GM21619 (cell line): ENCODE measurements around the gene ZFPM1.

Experiments
- ATAC-seq: cut with Tn5 transposase; IDR thresholded peaks from one replicate; pipeline ENCODE4 v1.9.1; 2021; ENCODE audit not compliant: unreplicated experiment

Gene ZFPM1

DNA sequence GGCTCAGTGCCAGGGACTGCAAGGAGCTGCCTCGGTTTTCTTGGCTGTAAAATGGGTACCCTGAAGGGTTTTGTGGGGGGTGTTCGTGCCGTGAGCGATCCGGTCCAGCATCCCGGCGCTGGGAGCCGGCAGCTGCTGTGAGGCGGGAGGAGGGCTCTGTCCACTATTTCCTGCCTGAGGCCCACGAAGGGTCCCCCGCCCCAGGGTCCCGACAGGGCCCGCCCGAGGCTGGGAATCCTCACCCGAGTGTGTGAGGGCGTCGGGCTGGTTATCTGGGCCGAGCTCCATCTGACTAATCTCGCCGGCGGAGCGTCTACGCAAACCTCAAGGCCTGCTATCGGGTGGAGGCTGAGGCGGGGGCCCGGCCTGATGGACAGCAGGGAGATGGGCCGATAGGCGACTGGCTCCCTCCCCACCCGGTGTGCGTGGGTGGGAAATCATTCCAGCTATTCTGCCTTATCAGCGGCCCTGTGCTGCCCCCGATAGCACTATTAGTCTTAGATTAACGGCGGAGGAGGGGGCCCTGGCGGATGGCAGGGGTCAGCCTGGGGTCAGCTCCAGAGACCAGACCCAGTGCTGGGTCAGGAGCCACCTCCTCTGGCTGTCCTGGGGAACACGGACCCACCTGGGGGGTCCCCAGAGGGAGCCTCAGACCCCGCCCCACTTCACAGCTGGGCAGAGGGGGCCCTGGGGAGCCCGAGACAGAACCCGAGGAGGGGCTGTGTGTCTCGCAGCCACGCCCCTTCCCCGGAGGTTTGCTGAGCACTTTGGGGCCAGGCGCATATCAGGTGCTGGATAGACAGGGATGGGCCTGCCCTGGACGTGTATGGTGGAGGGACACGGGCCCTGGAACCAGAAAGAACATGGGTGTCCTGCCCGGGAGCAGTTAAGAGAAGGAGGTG is 44.7 kb downstream of the ZFPM1 start:
- no peak for ATAC-seq

DNA sequence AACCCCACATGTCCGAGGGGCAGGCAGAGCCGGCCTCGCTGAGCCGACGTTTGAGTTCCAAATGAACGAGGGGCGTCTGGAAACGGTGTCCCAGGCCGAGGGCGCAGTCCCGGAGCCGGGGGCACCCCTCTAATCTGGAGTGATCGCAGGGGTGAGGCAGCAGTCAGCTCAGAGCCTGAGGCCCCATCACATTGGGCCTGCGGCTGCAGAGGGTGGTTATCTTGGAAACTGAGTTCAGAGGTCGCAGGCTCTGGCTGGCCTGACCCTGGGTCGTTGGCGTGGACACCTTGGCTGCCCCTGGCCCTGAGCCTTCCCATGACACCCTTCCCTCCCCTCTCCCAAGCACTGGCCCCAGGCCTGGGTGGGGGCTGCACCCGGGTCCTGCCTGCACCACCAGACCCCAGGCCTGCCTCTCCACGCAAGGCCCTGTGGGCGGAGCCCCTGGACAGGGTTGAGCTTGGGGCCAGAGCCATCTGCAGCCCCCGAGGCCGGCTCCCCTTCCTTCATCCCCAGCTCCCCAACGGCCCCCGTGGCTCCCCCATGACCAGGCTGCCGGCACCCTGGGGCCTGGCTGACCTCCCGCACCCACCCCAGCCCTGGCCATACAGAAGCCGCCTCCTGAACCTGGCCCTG is 45.6 kb downstream of the ZFPM1 start:
- no peak for ATAC-seq

GRCh38 chr16:88499292-88499691 is 46.2 kb downstream of the ZFPM1 start:
- ATAC-seq: no peak

DNA sequence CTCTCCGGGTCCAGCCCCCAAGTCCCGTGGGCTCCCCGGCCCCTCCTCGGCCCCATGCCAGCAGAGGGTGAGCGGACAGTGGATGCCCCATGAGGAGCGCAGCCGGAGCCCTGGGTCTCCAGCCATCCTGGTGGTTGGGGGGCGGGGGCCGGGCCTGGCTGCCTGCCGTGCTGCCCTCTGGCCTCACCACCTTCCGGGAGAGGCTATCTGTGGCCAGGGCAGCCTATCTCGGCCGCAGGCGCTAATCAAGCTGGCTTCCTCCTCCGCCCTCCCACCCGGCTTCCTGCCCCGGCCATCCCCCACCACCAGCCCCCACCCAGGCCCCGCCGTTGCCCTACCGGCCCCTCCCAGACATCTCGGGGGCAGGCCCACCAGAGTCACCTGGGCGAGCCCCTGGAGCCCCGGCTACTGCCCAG is 46.8 kb downstream of the ZFPM1 start:
- ATAC-seq: no peak

- ATAC-seq: no peak
These were observed 47.2 kb downstream of the ZFPM1 start for GRCh38 chr16:88500255-88500661.

- no peak for ATAC-seq
These were observed 49.3 kb downstream of the ZFPM1 start for GRCh38 chr16:88502371-88502770.

- no peak for ATAC-seq
These were observed 49.7 kb downstream of the ZFPM1 start for GRCh38 chr16:88502776-88503280.

DNA sequence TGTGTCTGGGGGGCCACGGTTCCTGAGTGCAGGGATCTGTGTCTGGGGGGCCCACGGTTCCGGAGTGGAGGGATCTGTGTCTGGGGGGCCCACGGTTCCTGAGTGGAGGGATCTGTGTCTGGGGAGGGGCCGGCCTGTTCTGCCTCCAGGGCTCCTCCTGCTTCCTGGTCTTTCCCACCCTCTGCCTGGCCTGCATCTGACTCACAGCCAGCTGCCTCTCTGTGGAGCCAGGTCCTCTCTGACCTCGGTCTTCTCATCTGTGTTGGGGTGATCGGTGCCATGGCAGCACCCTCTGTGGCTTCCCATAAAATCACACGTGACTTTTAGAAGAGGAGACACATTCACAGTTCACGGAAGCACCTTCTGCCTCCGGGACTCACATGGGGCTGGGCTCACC is 50.3 kb downstream of the ZFPM1 start:
- no peak for ATAC-seq

- no peak for ATAC-seq
These were observed 50.9 kb downstream of the ZFPM1 start for GRCh38 chr16:88503771-88504488.

- ATAC-seq: no peak
These were observed 51.7 kb downstream of the ZFPM1 start for GRCh38 chr16:88504489-88505404.

GRCh38 chr16:88505405-88506082 is 52.5 kb downstream of the ZFPM1 start:
- ATAC-seq: no peak

GRCh38 chr16:88506723-88507122 is 53.6 kb downstream of the ZFPM1 start:
- ATAC-seq: no peak

GRCh38 chr16:88507231-88507743 is 54.2 kb downstream of the ZFPM1 start:
- ATAC-seq: no peak

DNA sequence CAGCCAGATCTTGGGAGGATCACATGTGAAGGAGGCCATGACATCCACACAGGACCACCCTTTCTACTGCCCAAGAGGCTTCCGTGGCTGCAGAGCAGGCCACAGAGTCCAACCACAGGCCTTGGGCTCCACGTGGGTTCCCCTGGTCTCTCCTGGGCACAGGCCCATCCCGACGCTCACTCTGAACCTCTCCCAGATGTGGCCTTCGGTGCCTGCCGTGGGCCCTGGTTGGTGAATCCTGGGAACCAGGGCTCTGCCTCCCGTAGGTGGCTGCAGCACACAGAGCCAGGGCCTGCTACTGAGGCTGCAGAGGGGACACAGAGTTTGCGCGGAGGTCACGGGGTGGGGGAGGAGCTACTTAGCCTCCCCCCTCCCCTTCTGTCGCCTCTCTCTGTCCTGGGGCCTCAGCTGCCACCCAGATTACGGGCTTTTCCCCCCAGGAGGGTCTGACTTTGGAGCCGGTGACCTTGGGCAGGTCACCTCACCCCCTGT is 55.3 kb downstream of the ZFPM1 start:
- ATAC-seq: no peak

- no peak for ATAC-seq
These were observed 56.0 kb downstream of the ZFPM1 start for GRCh38 chr16:88508868-88509748.

GRCh38 chr16:88509749-88510069 is 56.6 kb downstream of the ZFPM1 start:
- no peak for ATAC-seq

GRCh38 chr16:88510091-88510994 is 57.3 kb downstream of the ZFPM1 start:
- ATAC-seq: no peak

- no peak for ATAC-seq
These were observed 58.0 kb downstream of the ZFPM1 start for GRCh38 chr16:88511060-88511459.
